Activated naive CD4-positive, alpha-beta T cell treated with anti-CD3 and anti-CD28 coated beads, Interleukin-2, amount 50 U/mL, for 24 hours (primary cell): ENCODE measurements around the gene C3orf70.

Experiments
- H3K27ac Mint-ChIP-seq: one replicate; pipeline ENCODE4 v1.8.0; 2021; ENCODE audit warnings: mild to moderate bottlenecking, mixed read lengths
- H3K27me3 Mint-ChIP-seq: one replicate; pipeline ENCODE4 v1.8.0; 2021; ENCODE audit warnings: mixed read lengths
- H3K36me3 Mint-ChIP-seq: one replicate; pipeline ENCODE4 v1.8.0; 2021; ENCODE audit warnings: mixed read lengths
- H3K4me1 Mint-ChIP-seq: one replicate; pipeline ENCODE4 v1.8.0; 2021; ENCODE audit warnings: mixed read lengths
- H3K4me3 Mint-ChIP-seq: one replicate; pipeline ENCODE4 v1.8.0; 2021; ENCODE audit warnings: mild to moderate bottlenecking, mixed read lengths
- H3K9me3 Mint-ChIP-seq: one replicate; pipeline ENCODE4 v1.8.0; 2021; ENCODE audit warnings: mixed read lengths

The C3orf70 gene

GRCh38 chr3:185155678-185156077 is 2.8 kb upstream of the C3orf70 start:
- no peak overlapping the region for H3K4me3 Mint-ChIP-seq
- no peaks in the 10 kb centered on the region for H3K36me3 Mint-ChIP-seq
- peaks cover 3% of the 10 kb centered on the region for H3K4me1 Mint-ChIP-seq
- peaks cover 22% of the 10 kb centered on the region for H3K27me3 Mint-ChIP-seq
- no peak overlapping the region for H3K27ac Mint-ChIP-seq
- no peaks in the 10 kb centered on the region for H3K9me3 Mint-ChIP-seq

GRCh38 chr3:185153861-185154629 is 1.2 kb upstream of the C3orf70 start:
- Mint-ChIP-seq H3K4me3 (no peak overlapping the region), H3K4me1 (peaks cover 3% of the 10 kb centered on the region), H3K27ac (no peak overlapping the region), H3K9me3 (no peaks in the 10 kb centered on the region), H3K27me3 (peaks cover 26% of the 10 kb centered on the region), H3K36me3 (no peaks in the 10 kb centered on the region)

- H3K4me3 Mint-ChIP-seq, result peak overlapping the region; percentile 82
- H3K27ac Mint-ChIP-seq, result no peak overlapping the region
- no peaks in the 10 kb centered on the region for H3K9me3 Mint-ChIP-seq
- no peaks in the 10 kb centered on the region for H3K36me3 Mint-ChIP-seq
- peaks cover 3% of the 10 kb centered on the region for H3K4me1 Mint-ChIP-seq
- peaks cover 24% of the 10 kb centered on the region for H3K27me3 Mint-ChIP-seq
These were observed 411 bp upstream of the C3orf70 start for GRCh38 chr3:185153171-185153771.

GRCh38 chr3:185151964-185152409 is 873 bp downstream of the C3orf70 start:
- Mint-ChIP-seq H3K27me3 (peaks cover 23% of the 10 kb centered on the region), H3K4me1 (peaks cover 3% of the 10 kb centered on the region), H3K9me3 (no peaks in the 10 kb centered on the region), H3K27ac (no peak overlapping the region), H3K4me3 (peak overlapping the region; percentile 70), H3K36me3 (no peaks in the 10 kb centered on the region)

GRCh38 chr3:185151101-185151963 is 1.5 kb downstream of the C3orf70 start:
- Mint-ChIP-seq H3K36me3 (no peaks in the 10 kb centered on the region), H3K4me3 (no peak overlapping the region), H3K27me3 (peaks cover 20% of the 10 kb centered on the region), H3K27ac (no peak overlapping the region), H3K9me3 (no peaks in the 10 kb centered on the region), H3K4me1 (peaks cover 3% of the 10 kb centered on the region)

GRCh38 chr3:185150561-185150960 is 2.3 kb downstream of the C3orf70 start:
- Mint-ChIP-seq H3K4me1 (peaks cover 3% of the 10 kb centered on the region), H3K9me3 (no peaks in the 10 kb centered on the region), H3K27ac (no peak overlapping the region), H3K36me3 (no peaks in the 10 kb centered on the region), H3K27me3 (peaks cover 20% of the 10 kb centered on the region), H3K4me3 (no peak overlapping the region)

DNA sequence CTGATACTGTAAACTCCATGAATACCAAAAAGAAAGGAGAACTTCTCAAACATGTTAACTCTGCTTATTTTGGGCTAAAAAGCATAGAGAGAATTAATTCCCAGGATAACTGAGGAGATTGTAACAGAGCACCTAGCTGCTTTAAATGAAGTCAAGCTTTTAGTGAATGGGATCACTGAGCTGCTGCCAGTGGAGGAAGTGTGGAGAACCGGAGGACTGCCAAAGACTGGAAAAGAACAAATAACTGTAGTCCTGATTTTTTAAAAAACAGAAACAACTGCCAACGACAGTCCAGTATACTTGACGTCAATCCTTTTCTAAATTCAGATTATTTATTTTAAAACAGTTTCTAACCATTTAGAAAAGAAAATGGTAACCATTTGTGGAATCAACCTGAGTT is 3.3 kb downstream of the C3orf70 start:
- Mint-ChIP-seq H3K4me1 (peaks cover 3% of the 10 kb centered on the region), H3K9me3 (no peaks in the 10 kb centered on the region)

DNA sequence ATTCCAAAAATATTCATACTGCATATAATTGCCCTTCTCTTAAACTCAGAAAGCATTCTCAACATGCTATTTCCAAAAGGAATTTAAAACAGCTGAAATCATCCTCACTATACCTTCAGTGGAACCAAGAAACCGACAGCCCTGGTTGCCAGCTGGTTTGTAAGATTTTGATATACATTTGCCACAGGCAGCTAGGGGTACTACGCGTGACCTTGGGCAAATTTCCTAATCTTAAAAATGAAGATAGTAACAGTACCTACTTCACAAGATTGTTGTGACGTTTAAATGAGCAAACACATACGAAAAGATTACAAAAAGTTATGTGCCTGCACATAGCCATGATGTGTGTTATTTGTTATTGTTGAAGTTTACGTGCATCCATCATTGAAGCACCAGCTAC is 7.3 kb downstream of the C3orf70 start:
- peaks cover 11% of the 10 kb centered on the region for H3K27me3 Mint-ChIP-seq
- H3K9me3 Mint-ChIP-seq, result no peaks in the 10 kb centered on the region
- no peaks in the 10 kb centered on the region for H3K4me1 Mint-ChIP-seq
- no peaks in the 10 kb centered on the region for H3K36me3 Mint-ChIP-seq
- no peak overlapping the region for H3K4me3 Mint-ChIP-seq
- no peak overlapping the region for H3K27ac Mint-ChIP-seq

More for the DNA sequence above, 3.3 kb downstream of the C3orf70 start:
- Mint-ChIP-seq H3K27me3 (peaks cover 20% of the 10 kb centered on the region), H3K27ac (no peak overlapping the region), H3K36me3 (no peaks in the 10 kb centered on the region), H3K4me3 (no peak overlapping the region)

DNA sequence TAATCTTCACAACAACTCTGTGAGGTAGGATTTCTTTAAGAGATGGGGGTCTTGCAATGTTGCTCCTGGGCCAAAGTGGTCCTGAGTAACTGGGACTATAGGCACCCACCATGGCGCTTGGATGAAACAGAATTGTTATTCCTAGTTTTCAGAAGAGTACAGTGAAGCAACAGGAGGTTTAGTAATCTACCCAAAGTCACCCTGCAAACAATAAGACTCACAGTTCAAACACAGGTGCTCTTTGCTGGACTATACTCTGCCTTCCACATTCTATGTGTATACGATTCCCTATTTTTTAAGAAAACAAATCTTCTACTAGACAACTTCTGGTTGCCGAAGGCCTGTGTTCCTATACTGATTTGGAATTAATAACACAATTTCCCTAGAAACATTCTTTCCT is 8.1 kb downstream of the C3orf70 start:
- Mint-ChIP-seq H3K36me3 (no peaks in the 10 kb centered on the region), H3K4me3 (no peak overlapping the region), H3K27me3 (peaks cover 7% of the 10 kb centered on the region), H3K27ac (no peak overlapping the region), H3K9me3 (no peaks in the 10 kb centered on the region), H3K4me1 (no peaks in the 10 kb centered on the region)

DNA sequence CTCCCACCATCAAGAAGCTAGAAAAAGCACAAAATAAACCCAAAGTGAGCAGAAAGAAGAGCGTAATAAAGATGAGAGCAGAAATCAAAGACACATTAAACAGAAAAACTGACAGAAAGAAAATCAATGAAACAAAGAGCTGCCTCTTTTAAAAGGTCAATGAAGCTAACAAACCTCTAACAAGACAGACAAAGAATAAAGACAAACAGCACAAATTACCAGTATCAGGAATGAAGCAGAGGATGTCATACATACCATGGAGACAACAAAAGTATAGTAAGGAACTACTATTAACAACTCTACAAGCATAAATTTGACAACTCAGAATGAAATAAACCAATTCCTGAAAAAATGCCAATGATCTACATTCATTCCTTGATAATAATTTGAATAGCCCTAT is 15.0 kb downstream of the C3orf70 start:
- Mint-ChIP-seq H3K36me3 (no peaks in the 10 kb centered on the region), H3K4me3 (no peak overlapping the region), H3K27ac (no peak overlapping the region), H3K4me1 (no peaks in the 10 kb centered on the region), H3K27me3 (peaks cover 15% of the 10 kb centered on the region), H3K9me3 (no peaks in the 10 kb centered on the region)

- H3K27me3 Mint-ChIP-seq, result peaks cover 15% of the 10 kb centered on the region
- H3K4me3 Mint-ChIP-seq, result no peak overlapping the region
- no peaks in the 10 kb centered on the region for H3K9me3 Mint-ChIP-seq
- H3K4me1 Mint-ChIP-seq, result no peaks in the 10 kb centered on the region
- no peak overlapping the region for H3K27ac Mint-ChIP-seq
- no peaks in the 10 kb centered on the region for H3K36me3 Mint-ChIP-seq
These were observed 18.4 kb downstream of the C3orf70 start for GRCh38 chr3:185134509-185134908.

GRCh38 chr3:185131602-185132256 is 21.1 kb downstream of the C3orf70 start:
- no peaks in the 10 kb centered on the region for H3K9me3 Mint-ChIP-seq
- no peak overlapping the region for H3K4me3 Mint-ChIP-seq

DNA sequence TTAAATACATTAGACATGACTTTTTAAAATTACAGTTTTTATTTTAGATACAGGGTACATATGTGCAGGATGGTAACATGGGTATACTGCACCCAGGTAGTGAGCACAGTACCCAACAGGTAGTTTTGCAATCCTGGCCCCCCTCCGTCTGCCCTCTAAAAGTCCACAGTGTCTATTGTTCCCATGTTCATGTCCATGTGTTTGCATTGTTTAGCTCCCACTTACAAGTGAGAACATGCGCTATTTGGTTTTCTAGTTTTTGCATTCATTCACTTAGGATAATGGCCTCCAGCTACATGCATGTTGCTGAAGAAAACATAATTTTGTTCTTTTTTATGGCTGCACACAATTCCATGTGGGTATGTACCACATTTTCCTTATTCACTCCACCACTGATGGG is 23.8 kb downstream of the C3orf70 start:
- Mint-ChIP-seq H3K9me3 (no peaks in the 10 kb centered on the region), H3K4me1 (no peaks in the 10 kb centered on the region), H3K4me3 (no peak overlapping the region), H3K27me3 (peaks cover 5% of the 10 kb centered on the region), H3K27ac (no peak overlapping the region), H3K36me3 (no peaks in the 10 kb centered on the region)

More at GRCh38 chr3:185131602-185132256, 21.1 kb downstream of the C3orf70 start:
- no peaks in the 10 kb centered on the region for H3K4me1 Mint-ChIP-seq
- H3K36me3 Mint-ChIP-seq, result no peaks in the 10 kb centered on the region
- H3K27me3 Mint-ChIP-seq, result peaks cover 7% of the 10 kb centered on the region
- H3K27ac Mint-ChIP-seq, result no peak overlapping the region

- no peak overlapping the region for H3K4me3 Mint-ChIP-seq
- H3K4me1 Mint-ChIP-seq, result no peaks in the 10 kb centered on the region
These were observed 26.7 kb downstream of the C3orf70 start for GRCh38 chr3:185126201-185126600.

GRCh38 chr3:185120126-185120525 is 32.7 kb downstream of the C3orf70 start:
- H3K27ac Mint-ChIP-seq, result no peak overlapping the region
- H3K4me3 Mint-ChIP-seq, result no peak overlapping the region
- H3K36me3 Mint-ChIP-seq, result no peaks in the 10 kb centered on the region
- H3K9me3 Mint-ChIP-seq, result no peaks in the 10 kb centered on the region
- H3K4me1 Mint-ChIP-seq, result no peaks in the 10 kb centered on the region
- peaks cover 20% of the 10 kb centered on the region for H3K27me3 Mint-ChIP-seq

More at GRCh38 chr3:185126201-185126600, 26.7 kb downstream of the C3orf70 start:
- no peaks in the 10 kb centered on the region for H3K36me3 Mint-ChIP-seq
- no peaks in the 10 kb centered on the region for H3K9me3 Mint-ChIP-seq
- H3K27ac Mint-ChIP-seq, result no peak overlapping the region
- peaks cover 3% of the 10 kb centered on the region for H3K27me3 Mint-ChIP-seq
